ENCODE data around the gene INPP4B.

DNA sequence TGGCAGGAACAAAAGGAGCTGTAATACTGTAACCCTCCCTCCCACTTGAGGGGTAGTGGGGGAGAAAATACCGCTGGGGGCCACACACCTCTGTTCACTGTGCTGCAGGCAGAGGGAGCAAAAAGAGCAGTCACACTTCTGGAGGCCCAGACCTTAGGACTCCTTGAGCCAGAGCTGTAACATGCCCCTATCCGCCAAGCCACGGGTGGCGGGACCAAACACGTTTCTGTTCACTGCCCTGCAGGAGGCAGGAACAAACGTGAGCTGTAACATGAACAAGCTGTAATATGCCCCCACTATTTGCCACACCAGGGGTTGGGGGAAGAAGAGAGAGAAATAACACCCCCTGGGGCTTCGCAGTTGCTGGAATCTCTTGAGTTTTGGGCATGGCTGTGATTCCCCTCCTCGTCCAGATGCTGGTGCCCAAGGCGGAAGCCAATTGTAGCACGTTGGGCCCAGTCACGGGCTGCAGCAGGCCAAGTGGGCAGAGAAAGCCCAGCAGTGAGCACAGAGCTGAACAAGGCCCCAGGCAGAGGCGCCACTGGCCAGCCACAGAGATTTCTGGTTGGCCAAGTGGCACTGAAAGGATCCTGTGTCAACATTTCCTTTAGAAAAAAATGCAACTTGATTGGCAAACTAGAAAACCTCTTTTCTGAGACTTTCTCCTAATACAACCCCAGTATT lies 509.7 kb downstream of the INPP4B start:
- TF ChIP-seq, protein P1, sequence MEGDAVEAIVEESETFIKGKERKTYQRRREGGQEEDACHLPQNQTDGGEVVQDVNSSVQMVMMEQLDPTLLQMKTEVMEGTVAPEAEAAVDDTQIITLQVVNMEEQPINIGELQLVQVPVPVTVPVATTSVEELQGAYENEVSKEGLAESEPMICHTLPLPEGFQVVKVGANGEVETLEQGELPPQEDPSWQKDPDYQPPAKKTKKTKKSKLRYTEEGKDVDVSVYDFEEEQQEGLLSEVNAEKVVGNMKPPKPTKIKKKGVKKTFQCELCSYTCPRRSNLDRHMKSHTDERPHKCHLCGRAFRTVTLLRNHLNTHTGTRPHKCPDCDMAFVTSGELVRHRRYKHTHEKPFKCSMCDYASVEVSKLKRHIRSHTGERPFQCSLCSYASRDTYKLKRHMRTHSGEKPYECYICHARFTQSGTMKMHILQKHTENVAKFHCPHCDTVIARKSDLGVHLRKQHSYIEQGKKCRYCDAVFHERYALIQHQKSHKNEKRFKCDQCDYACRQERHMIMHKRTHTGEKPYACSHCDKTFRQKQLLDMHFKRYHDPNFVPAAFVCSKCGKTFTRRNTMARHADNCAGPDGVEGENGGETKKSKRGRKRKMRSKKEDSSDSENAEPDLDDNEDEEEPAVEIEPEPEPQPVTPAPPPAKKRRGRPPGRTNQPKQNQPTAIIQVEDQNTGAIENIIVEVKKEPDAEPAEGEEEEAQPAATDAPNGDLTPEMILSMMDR (IDR thresholded peaks at IDR 0.05; ENCODE audit: low read depth, low read length): no peak
- no peak for TF ChIP-seq EZH2phosphoT487 (IDR thresholded peaks at IDR 0.05; ENCODE audit: low read depth)
